Stimulated activated CD8-positive, alpha-beta memory T cell treated with anti-CD3 and anti-CD28 coated beads, Interleukin-15, amount 100 ng/mL, for 1 hour (primary cell): ENCODE results near the gene PRKAR1B.
A peak's percentile ranks its signal among the peaks of the same experiment; 100 is the strongest.
"Not testable (repeated sequence)": the region's sequence is repeated elsewhere in the genome, so short reads cannot be mapped to it uniquely, and the experiment has no call there.

Source experiments
- DNase-seq: peaks from one replicate; pipeline ENCODE4 v3.0.0-alpha.2; 2020; ENCODE audit warnings: low read depth

Gene PRKAR1B

GRCh38 chr7:621572-622285 is 105.4 kb downstream of the PRKAR1B start:
- DNase-seq, result no peak

- DNase-seq, result no peak
Observed at GRCh38 chr7:620885-621284, 106.2 kb downstream of the PRKAR1B start.

DNA sequence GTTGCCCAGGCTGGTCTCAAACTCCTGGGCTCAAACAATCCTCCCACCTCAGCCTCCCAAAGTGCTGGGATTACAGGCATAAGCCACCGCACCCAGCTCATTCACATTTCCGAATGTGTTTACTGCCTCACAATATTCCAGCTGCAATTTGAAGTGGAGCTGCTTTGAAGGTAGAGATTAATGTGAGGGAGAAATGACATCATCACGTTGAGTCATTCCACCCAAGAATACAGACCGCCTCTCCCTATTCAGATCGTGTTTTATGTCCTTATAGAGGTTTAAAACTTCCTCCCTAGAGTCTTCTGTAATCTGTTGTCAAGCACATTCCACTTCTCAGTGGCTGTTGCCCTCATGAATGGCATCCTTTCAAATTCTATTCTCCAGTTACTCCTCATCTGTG is 107.0 kb downstream of the PRKAR1B start:
- no peak for DNase-seq

DNA sequence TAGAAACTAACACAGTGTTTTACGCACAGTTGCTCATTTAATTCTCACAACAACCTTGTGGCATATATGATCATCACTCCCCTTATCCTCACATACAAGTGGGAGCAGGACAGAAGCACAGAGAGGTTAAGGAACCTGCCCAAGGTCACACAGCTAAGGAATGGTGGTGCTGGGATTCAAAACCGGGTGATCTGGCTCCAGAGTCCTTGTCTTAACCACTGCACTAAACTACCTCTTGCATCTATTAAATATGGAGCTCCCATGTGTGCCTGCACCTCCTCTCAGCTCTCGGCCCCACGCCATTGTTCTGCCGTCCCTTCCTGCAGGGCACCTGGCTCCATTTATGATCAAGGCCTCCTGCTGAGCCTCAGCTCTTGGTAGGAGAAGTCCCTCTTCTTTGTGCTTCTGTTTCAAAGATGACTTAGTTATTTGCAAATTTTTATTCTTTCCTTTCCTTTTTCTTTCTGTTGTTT is 107.7 kb downstream of the PRKAR1B start:
- DNase-seq, result no peak

DNA sequence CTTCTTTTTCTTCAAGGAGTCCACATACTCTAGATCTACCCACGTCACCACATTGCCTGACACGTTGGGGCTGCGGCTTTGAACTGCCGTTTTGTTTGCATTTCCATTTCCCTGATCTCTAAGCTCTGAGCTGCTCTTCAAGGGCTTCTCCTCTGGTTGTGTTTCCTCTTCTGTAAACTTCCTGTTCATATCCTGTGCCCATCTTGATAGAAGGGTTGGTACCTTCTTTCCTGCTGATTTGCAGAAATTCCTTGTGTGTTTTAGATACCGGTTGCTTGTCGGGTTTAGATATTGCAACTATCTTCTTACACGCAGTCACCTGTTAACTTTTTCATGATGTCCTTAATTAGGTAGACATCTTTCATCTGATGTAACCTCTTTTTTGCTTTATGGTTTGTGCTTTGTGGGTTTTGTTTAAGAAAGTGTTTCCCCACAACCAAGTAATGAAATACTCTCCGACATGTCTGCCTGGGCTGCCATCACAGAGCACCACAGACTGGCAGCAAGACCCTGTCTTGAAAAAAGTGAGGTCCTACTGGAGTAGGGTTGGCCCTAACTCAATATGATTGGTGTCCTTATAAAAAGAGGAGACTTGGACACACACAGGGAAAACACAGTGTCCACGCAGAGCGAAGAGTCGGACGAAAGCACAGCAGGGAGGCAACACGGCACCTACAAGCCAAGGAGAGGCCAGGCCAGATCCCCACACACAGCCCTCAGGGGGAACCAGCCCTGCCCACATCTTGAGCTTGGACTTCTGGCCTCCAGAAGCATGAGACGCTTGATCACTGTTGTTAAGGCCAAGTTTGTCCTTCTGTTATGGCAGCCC is 108.3 kb downstream of the PRKAR1B start:
- DNase-seq, result peak; percentile 50

DNA sequence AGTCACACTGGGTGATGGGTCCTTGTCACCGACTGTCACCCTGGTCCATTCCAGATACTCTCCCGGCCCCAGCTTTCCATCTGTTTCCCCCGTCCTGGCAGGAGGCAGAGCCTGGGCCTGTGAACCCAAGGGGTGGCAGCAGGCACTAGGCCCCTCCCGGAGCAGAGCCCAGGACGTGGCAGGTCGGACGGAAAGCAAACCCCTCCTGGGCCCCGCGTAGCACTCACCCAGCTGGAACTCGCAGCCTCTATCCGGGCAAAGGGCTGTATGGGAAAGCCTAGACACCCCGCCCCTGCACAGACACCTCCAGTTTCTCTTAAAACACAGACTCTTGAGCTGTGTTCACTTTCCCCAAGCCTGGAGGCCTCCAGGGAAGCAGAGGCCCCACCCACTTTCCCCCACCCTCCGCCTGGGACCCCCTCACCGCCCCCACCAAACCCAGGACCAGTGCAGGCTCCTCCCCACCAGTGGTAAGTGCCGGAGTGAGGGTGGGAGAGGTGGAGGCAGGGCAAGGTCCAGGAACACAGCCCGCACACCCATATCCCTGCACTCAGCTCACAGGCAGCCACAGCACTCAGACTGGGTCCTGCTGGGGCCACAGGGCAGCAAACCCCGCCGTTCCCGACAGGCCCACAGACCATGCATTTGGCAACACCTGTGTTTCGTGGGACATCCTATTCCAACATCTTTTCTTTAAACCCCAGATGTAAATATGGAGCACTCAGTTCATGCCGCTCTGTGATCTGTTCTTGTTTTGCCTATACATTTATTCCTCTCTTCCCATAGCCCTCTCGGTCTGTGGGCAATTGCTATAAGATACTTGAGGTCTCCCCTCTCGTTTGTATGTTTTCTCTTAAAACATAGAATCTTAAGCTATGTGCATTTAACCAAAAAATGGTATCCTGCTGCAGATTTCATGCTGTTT is 109.2 kb downstream of the PRKAR1B start:
- DNase-seq, result no peak

DNA sequence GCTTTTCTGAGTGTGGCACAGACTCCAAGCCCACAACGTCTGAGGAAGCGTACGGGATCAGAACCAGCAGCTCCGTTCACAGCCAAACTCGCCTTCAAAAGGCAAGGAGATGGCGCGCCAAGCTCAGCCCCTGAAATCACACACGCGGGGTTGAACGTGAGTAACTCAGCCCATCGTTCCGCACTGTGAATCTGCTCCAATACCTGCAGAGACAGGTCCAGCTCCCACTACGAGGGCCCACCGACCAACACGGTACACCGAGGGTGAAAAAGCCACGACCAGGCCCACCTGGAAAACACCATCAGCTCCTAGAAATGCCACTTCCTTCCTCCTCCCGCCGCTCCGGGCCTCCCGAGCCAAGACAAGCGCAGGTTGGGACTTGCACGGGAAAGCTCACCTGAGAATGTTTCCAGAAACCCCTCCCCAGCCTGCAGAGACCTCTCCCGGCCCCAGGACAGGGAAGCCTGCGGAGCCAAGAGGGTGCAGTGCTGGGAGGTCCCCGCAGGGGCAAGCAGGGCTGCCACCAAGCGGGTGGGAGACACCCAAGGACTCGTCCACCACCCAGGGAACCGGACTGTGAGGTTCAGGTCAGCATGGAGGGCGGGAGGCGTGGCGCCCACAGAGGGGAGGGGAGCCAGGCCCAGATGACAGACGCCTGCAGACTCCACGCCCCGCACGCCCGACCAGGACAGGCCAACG is 113.5 kb downstream of the PRKAR1B start:
- no peak for DNase-seq

DNA sequence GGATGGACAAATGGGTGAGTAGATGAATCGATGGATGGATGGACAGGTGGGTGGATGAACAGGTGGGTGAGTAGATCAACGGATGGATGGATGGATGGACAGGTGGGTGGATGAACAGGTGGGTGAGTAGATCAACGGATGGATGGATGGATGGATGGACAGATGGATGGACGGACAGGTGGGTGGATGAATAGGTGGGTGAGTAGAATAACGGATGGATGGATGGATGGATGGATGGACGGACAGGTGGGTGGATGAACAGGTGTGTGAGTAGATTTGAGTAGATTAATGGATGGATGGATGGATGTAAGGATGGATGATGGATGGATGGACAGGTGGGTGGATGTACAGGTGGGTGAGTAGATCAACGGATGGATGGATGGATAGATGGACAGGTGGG is 115.2 kb downstream of the PRKAR1B start:
- not testable (repeated sequence) for DNase-seq

GRCh38 chr7:611281-611810 is 115.7 kb downstream of the PRKAR1B start:
- DNase-seq, result no peak

GRCh38 chr7:610531-611280 is 116.4 kb downstream of the PRKAR1B start:
- no peak for DNase-seq

DNA sequence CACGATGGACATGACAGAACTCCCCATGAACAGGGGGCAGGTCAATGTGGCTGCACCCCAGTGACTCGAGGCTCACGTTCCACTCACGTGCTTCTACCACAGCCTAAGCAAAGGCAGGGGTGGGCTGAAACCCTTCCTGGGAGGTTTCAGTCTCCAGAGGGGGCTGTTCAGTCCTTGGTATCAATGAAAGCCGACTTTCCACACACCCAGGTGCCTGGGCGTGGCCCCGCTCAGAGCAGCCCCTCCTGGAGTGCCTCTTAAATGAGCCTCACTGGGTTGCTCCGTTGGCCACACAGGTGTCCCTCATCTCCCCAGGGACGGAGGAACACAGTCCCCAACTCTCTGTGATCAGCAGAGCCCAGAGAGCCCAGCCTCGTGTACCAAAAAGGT is 116.9 kb downstream of the PRKAR1B start:
- DNase-seq, result no peak

- DNase-seq, result no peak
Observed at GRCh38 chr7:609365-609764, 117.7 kb downstream of the PRKAR1B start.

DNA sequence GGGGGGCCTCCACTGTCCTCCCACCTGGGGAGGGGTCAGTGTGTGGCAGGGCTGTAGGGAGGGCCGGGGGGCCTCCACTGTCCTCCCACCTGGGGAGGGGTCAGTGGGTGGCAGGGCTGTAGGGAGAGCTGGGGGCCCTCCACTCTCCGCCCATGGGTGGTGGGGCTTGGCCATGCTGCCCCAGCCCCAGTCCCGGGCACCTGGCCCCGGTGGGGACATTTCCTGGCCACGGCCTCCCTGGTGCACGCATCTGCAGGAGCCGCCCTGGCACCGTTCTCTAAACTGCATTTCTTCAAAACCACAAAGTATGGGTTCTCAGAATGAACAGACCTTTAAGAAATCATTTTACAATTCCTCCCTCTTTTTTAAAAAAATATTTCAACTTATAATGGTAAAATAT is 118.1 kb downstream of the PRKAR1B start:
- no peak for DNase-seq

DNA sequence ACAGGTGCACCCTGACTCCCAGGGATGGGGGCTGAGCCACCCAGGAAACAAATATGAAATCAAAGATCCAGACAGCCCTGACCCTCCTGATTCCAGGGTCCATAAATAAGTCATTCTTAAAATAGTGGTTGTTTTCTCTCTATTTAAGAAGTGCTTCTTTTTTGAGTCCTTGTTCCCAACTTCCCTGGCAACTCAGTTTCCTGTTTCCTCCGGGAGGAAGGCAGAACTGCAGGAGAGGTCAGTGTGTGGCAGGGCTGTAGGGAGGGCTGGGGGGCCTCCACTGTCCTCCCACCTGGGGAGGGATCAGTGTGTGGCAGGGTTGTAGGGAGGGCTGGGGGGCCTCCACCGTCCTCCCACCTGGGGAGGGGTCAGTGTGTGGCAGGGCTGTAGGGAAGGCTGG is 118.7 kb downstream of the PRKAR1B start:
- no peak for DNase-seq

DNA sequence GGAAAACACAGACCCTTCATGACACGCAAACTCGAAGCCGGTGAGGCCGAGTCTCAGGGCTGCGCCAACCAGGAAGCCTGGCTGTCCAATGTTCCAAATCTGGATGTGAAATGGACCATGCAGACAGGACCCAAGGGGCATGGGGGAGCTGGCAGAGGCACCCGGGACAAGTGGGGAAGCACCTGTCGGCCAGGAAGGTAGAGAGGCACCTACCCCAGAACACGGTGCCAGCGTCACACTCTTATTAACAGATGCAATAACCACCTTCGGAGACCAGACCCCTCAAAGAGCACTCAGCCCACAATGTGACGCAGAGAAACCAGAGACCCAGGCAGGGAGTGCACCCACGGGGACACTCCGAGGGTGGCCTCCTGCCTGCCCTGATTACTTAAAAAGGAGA is 119.1 kb downstream of the PRKAR1B start:
- DNase-seq, result no peak

DNA sequence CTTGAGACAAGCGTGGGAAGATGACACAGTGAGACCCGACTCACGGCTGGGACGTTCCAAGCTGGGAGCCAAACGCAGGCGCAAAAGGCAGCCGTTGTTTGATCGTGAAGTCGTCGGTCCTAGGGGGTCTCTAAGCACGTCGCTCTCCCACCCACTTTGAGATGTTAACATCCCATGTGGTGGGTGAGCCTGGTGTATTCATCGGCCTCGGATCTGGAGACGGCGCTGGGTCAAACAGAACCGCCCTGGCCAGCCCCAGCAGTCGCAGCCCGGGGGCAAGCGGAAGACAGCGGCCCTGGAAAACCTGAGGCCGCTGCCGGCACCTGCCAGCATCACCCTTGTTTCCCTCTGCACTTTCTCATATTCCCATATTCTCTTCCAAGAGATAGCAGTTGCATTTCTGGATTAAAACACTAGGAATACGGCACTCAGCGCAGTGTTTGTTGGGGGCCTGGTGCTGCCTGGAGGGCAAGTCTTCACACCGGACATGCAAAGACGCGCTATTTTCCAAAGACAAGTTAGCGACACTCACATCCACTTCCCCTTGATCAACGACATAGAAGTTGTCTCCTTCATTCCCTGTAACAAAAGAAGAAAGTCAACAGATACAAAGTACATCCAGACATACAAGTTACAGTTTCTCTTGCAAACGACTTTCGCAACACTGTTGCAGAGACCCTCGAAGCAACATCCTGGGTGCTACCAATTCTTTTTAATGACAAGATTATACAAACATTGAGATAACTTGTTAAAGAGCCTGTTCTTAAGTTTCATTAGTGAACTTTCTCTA is 121.2 kb downstream of the PRKAR1B start:
- no peak for DNase-seq

- no peak for DNase-seq
Observed at GRCh38 chr7:604884-605531, 122.1 kb downstream of the PRKAR1B start.

- peak; percentile 91 for DNase-seq
Observed at GRCh38 chr7:604001-604883, 122.8 kb downstream of the PRKAR1B start.
